Measurements from ENCODE around the gene OR52J3. TPM values are rescaled to one million over a fixed set of nuclear protein-coding genes. Genes with fewer than 3 reads are reported as not detected.

Gene OR52J3
- polyA plus RNA-seq, 4 donors, result not detected

DNA sequence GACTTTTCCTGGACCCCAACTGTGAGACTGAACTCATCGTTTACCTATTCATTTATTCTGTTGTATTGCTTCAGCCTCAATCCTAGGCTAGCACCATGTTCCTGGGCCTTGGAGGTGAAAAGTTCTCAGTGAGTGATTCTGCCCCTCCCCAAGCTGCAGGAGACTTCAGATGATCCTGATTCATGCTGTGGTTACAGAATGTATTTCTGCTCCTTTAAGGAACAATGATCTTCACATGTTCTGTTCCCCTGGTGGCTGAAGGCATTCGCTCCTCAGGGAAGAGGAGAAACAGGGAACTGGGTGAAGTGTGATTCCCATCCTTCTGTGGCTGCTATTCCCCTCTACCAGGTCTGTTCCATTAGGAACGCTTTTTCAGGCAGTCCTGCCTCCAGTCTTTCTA is 25.5 kb downstream of the OR52J3 start:
- no peak overlapping the region for H3K4me3 ChIP-seq (ENCODE audit: low read depth in 1 of 3, low read length in 3 of 3)
- no peak for FAIRE-seq
- no peak for DNase-seq
- no peaks in the 10 kb centered on the region for H3K27me3 ChIP-seq (ENCODE audit: control insufficient read depth in 3 of 3, insufficient read depth in 3 of 3, low read length in 3 of 3)
- no peaks in the 10 kb centered on the region for H3K9me3 ChIP-seq (ENCODE audit: control insufficient read depth in 2 of 2, insufficient read depth in 1 of 2, low read depth in 1 of 2, low read length in 1 of 2)
- H3K4me1 ChIP-seq (ENCODE audit: control insufficient read depth in 3 of 3, insufficient read depth in 2 of 3, low read depth in 1 of 3, low read length in 2 of 3), result no peaks in the 10 kb centered on the region
- H3K36me3 ChIP-seq (ENCODE audit: control insufficient read depth in 3 of 3, insufficient read depth in 2 of 3, low read depth in 1 of 3, low read length in 3 of 3), result no peaks in the 10 kb centered on the region
- H3K27ac ChIP-seq (ENCODE audit: low read depth in 1 of 3, low read length in 2 of 3), result no peak overlapping the region
- whole genome bisulfite sequencing, 3 donors, result 41 to 64% (median 49%) methylated on average over 3 of the region's 3 CpGs

DNA sequence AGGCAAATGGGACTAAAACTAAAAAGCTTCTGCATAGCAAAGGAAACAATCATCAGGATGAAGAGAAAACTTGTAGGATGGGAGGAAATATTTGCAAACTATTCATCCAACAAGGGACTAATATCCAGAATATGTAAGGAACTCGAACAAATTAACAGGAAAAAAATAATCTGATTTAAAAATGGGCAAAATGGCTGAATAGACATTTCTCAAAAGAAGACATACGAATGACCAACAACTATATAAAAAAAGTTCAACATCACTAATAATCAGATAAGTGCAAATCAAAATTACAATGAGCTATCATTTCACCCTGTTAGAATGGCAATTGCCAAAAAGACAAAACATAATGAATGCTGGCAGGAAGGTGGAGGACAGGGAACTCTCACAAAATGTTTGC is 35.1 kb downstream of the OR52J3 start:
- WGBS, 3 donors, result 65 to 72% (median 68%) methylated on average over 2 of the region's 2 CpGs
- DNase-seq, result no peak
- no peak for FAIRE-seq

DNA sequence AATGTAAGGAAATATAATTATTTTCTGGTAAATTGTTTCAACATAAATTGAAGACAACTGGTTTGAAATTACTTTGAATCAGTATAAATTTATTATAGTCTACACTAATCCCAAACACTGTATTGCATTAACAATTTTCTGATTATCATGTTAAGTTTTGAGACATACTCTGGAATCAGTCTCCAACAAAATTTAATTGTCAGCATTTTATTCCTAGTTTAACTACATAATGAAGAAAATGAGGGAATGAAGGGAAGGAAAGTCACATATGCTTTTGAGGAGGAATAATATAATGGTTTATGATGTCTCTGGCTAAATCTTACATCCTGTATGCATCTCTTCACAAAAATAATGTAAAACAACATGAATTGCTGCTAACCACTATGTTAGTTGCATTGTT is 37.3 kb downstream of the OR52J3 start:
- Histone ChIP-seq H3K9me3 (ENCODE audit: control insufficient read depth in 2 of 2, insufficient read depth in 1 of 2, low read depth in 1 of 2, low read length in 1 of 2) (no peaks in the 10 kb centered on the region), H3K4me3 (ENCODE audit: low read depth in 1 of 3, low read length in 3 of 3) (no peak overlapping the region), H3K27ac (ENCODE audit: low read depth in 1 of 3, low read length in 2 of 3) (no peak overlapping the region), H3K27me3 (ENCODE audit: control insufficient read depth in 3 of 3, insufficient read depth in 3 of 3, low read length in 3 of 3) (no peaks in the 10 kb centered on the region), H3K4me1 (ENCODE audit: control insufficient read depth in 3 of 3, insufficient read depth in 2 of 3, low read depth in 1 of 3, low read length in 2 of 3) (no peaks in the 10 kb centered on the region), H3K36me3 (ENCODE audit: control insufficient read depth in 3 of 3, insufficient read depth in 2 of 3, low read depth in 1 of 3, low read length in 3 of 3) (no peaks in the 10 kb centered on the region)
- DNase-seq (no peak), FAIRE-seq (no peak)

More for the DNA sequence above, 35.1 kb downstream of the OR52J3 start:
- Histone ChIP-seq H3K9me3 (ENCODE audit: control insufficient read depth in 2 of 2, insufficient read depth in 1 of 2, low read depth in 1 of 2, low read length in 1 of 2) (no peaks in the 10 kb centered on the region), H3K27me3 (ENCODE audit: control insufficient read depth in 3 of 3, insufficient read depth in 3 of 3, low read length in 3 of 3) (no peaks in the 10 kb centered on the region), H3K36me3 (ENCODE audit: control insufficient read depth in 3 of 3, insufficient read depth in 2 of 3, low read depth in 1 of 3, low read length in 3 of 3) (no peaks in the 10 kb centered on the region), H3K27ac (ENCODE audit: low read depth in 1 of 3, low read length in 2 of 3) (no peak overlapping the region), H3K4me1 (ENCODE audit: control insufficient read depth in 3 of 3, insufficient read depth in 2 of 3, low read depth in 1 of 3, low read length in 2 of 3) (no peaks in the 10 kb centered on the region), H3K4me3 (ENCODE audit: low read depth in 1 of 3, low read length in 3 of 3) (no peak overlapping the region)

DNA sequence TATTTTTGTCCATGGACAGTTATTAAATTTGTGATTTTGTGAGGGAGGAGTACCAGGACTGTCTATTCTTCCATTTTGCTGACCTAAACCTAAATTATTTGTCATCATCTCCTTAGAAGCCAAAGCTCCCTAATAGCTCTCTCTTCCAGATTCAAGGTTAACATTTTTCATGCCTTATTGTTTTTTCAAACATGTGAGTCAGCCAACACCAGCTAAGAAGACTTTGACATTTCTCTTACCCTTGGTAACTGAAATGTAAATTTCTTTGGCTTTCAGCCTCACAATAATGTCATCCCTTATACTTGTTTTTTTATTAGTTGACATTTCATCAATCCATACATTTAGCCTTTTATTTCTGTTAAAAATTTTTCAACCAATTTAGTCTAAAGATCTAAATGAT is 42.2 kb downstream of the OR52J3 start:
- Histone ChIP-seq H3K36me3 (ENCODE audit: control insufficient read depth in 3 of 3, insufficient read depth in 2 of 3, low read depth in 1 of 3, low read length in 3 of 3) (no peaks in the 10 kb centered on the region), H3K27me3 (ENCODE audit: control insufficient read depth in 3 of 3, insufficient read depth in 3 of 3, low read length in 3 of 3) (no peaks in the 10 kb centered on the region), H3K27ac (ENCODE audit: low read depth in 1 of 3, low read length in 2 of 3) (no peak overlapping the region), H3K4me1 (ENCODE audit: control insufficient read depth in 3 of 3, insufficient read depth in 2 of 3, low read depth in 1 of 3, low read length in 2 of 3) (no peaks in the 10 kb centered on the region), H3K9me3 (ENCODE audit: control insufficient read depth in 2 of 2, insufficient read depth in 1 of 2, low read depth in 1 of 2, low read length in 1 of 2) (no peaks in the 10 kb centered on the region), H3K4me3 (ENCODE audit: low read depth in 1 of 3, low read length in 3 of 3) (no peak overlapping the region)
- DNase-seq (no peak), FAIRE-seq (no peak)

DNA sequence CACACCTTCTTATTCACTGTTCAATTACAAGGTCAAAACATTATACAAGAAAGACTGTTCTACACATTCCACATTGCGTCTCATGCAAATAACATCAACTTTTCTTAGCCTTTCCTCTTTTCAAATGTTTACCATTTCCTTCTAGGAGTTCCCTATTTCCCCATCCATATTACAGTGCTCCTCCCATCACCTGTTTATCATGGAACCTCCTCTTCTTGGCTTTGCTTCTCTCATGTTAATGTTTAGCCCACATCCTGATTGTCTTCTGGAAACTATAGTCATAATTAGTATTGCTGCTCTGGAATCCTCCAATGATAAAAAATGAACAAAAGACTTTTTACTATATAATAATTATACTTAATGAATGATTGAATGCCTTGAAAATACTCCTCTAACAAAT is 44.3 kb downstream of the OR52J3 start:
- no peak overlapping the region for H3K27ac ChIP-seq (ENCODE audit: low read depth in 1 of 3, low read length in 2 of 3)
- no peak overlapping the region for H3K4me3 ChIP-seq (ENCODE audit: low read depth in 1 of 3, low read length in 3 of 3)
- no peak for FAIRE-seq
- WGBS, 3 donors, result 76 to 90% (median 84%) methylated on average over 1 of the region's 1 CpG
- no peak for DNase-seq
- no peaks in the 10 kb centered on the region for H3K9me3 ChIP-seq (ENCODE audit: control insufficient read depth in 2 of 2, insufficient read depth in 1 of 2, low read depth in 1 of 2, low read length in 1 of 2)
- H3K4me1 ChIP-seq (ENCODE audit: control insufficient read depth in 3 of 3, insufficient read depth in 2 of 3, low read depth in 1 of 3, low read length in 2 of 3), result no peaks in the 10 kb centered on the region
- H3K36me3 ChIP-seq (ENCODE audit: control insufficient read depth in 3 of 3, insufficient read depth in 2 of 3, low read depth in 1 of 3, low read length in 3 of 3), result no peaks in the 10 kb centered on the region
- H3K27me3 ChIP-seq (ENCODE audit: control insufficient read depth in 3 of 3, insufficient read depth in 3 of 3, low read length in 3 of 3), result no peaks in the 10 kb centered on the region

- Histone ChIP-seq H3K36me3 (ENCODE audit: control insufficient read depth in 3 of 3, insufficient read depth in 2 of 3, low read depth in 1 of 3, low read length in 3 of 3) (no peaks in the 10 kb centered on the region), H3K4me1 (ENCODE audit: control insufficient read depth in 3 of 3, insufficient read depth in 2 of 3, low read depth in 1 of 3, low read length in 2 of 3) (no peaks in the 10 kb centered on the region), H3K9me3 (ENCODE audit: control insufficient read depth in 2 of 2, insufficient read depth in 1 of 2, low read depth in 1 of 2, low read length in 1 of 2) (no peaks in the 10 kb centered on the region), H3K27ac (ENCODE audit: low read depth in 1 of 3, low read length in 2 of 3) (no peak overlapping the region), H3K4me3 (ENCODE audit: low read depth in 1 of 3, low read length in 3 of 3) (no peak overlapping the region), H3K27me3 (ENCODE audit: control insufficient read depth in 3 of 3, insufficient read depth in 3 of 3, low read length in 3 of 3) (no peaks in the 10 kb centered on the region)
- WGBS, 3 donors, result 81 to 86% (median 81%) methylated on average over 8 of the region's 8 CpGs
- DNase-seq, result no peak
- no peak for FAIRE-seq
Observed at GRCh38 chr11:5092821-5093585, 46.7 kb downstream of the OR52J3 start.

- DNase-seq (no peak), FAIRE-seq (no peak)
- H3K9me3 ChIP-seq (ENCODE audit: control insufficient read depth in 2 of 2, insufficient read depth in 1 of 2, low read depth in 1 of 2, low read length in 1 of 2), result no peaks in the 10 kb centered on the region
- H3K27ac ChIP-seq (ENCODE audit: low read depth in 1 of 3, low read length in 2 of 3), result no peak overlapping the region
- no peaks in the 10 kb centered on the region for H3K36me3 ChIP-seq (ENCODE audit: control insufficient read depth in 3 of 3, insufficient read depth in 2 of 3, low read depth in 1 of 3, low read length in 3 of 3)
- no peaks in the 10 kb centered on the region for H3K27me3 ChIP-seq (ENCODE audit: control insufficient read depth in 3 of 3, insufficient read depth in 3 of 3, low read length in 3 of 3)
- H3K4me3 ChIP-seq (ENCODE audit: low read depth in 1 of 3, low read length in 3 of 3), result no peak overlapping the region
- WGBS, 3 donors, result 69 to 77% (median 76%) methylated on average over 2 of the region's 2 CpGs
- H3K4me1 ChIP-seq (ENCODE audit: control insufficient read depth in 3 of 3, insufficient read depth in 2 of 3, low read depth in 1 of 3, low read length in 2 of 3), result no peaks in the 10 kb centered on the region
Observed at GRCh38 chr11:5096011-5096410, 49.7 kb downstream of the OR52J3 start.
